HCT116 (cell line): ENCODE data around the gene DPF3.

Source experiments
- EZH2 ChIP-seq: fragments of 200-600 bp; sonication (generic); IDR thresholded peaks from 2 replicates; pipeline ENCODE4 v1.6.1; 2017; ENCODE audit warnings: antibody characterized with exemption, mixed run types
- EZH2phosphoT487 ChIP-seq: fragments of 200-600 bp; IDR thresholded peaks from 2 replicates; pipeline ENCODE4 v1.6.1; 2018; ENCODE audit warnings: antibody characterized with exemption, borderline replicate concordance
- JUND ChIP-seq: IDR thresholded peaks from 2 replicates; pipeline ENCODE4 v1.6.1; 2012
- MAX ChIP-seq: IDR thresholded peaks from 2 replicates; pipeline ENCODE4 v1.6.1; 2012
- POLR2A ChIP-seq: IDR thresholded peaks from 2 replicates; pipeline ENCODE4 v1.7.0; 2011; ENCODE audit warnings: borderline replicate concordance; ENCODE audit not compliant: insufficient read depth, insufficient read length; ENCODE audit errors: extremely low read depth
- POLR2AphosphoS5 ChIP-seq: IDR thresholded peaks from 2 replicates; pipeline ENCODE4 v1.6.1; 2011; ENCODE audit warnings: mild to moderate bottlenecking, low read depth, low read length, moderate library complexity
- REST ChIP-seq: IDR thresholded peaks from 2 replicates; pipeline ENCODE4 v1.6.1; 2012; ENCODE audit warnings: low read depth
- SIN3A ChIP-seq: IDR thresholded peaks from 2 replicates; pipeline ENCODE4 v1.6.1; 2012; ENCODE audit warnings: low read depth
- SP1 ChIP-seq: IDR thresholded peaks from 2 replicates; pipeline ENCODE4 v1.6.1; 2012; ENCODE audit warnings: low read depth
- SRF ChIP-seq: IDR thresholded peaks from 2 replicates; pipeline ENCODE4 v1.6.1; 2012; ENCODE audit warnings: low read depth
- ZNF274 ChIP-seq: fragments of 200-500 bp; sonication (Bioruptor generic); IDR thresholded peaks from 2 replicates; pipeline ENCODE4 v1.6.1; 2014; ENCODE audit warnings: mild to moderate bottlenecking, low read depth, low read length, inconsistent platforms
- TF ChIP-seq, protein P1 (sequence below), 3 experiments: fragments of 200-600 bp in 1 of 3; sonication (generic) in 1 of 3; IDR thresholded peaks in 2 of 3; conservative IDR thresholded peaks in 1 of 3; 2 replicates each; pipeline ENCODE4 v1.5.1; 2012 to 2017; ENCODE audit warnings: low read depth in 2 of 3, low read length in 2 of 3, antibody characterized with exemption in 1 of 3, borderline replicate concordance in 1 of 3, control low read depth in 1 of 3, mild to moderate bottlenecking in 1 of 3, mixed read lengths in 1 of 3, mixed run types in 1 of 3, moderate library complexity in 1 of 3; ENCODE audit not compliant: insufficient read depth in 1 of 3
- TF ChIP-seq, protein P2 (sequence below): IDR thresholded peaks from 2 replicates; pipeline ENCODE4 v1.6.1; 2012

DNA sequence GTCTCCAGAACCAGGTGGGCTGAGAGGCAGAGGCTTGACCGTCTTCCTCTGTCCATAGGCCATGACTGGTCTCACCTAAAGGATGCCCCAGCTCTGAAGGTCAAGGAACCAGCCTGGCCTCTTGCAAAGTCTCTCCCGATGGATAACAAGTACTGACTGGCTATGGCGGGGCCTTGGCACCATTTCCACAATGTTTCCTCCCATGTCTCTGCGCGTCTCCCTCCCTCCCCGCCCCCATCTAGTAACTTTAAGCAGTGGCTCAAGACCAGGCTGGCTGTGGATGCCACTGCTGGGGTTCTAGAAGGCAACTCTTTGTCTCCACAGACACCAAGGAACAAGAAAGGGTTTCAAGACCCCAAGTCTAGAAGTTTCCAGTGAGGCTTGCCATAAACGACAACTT is 275.5 kb downstream of the DPF3 start:
- no peak for TF ChIP-seq ZNF274
- TF ChIP-seq, protein P1, sequence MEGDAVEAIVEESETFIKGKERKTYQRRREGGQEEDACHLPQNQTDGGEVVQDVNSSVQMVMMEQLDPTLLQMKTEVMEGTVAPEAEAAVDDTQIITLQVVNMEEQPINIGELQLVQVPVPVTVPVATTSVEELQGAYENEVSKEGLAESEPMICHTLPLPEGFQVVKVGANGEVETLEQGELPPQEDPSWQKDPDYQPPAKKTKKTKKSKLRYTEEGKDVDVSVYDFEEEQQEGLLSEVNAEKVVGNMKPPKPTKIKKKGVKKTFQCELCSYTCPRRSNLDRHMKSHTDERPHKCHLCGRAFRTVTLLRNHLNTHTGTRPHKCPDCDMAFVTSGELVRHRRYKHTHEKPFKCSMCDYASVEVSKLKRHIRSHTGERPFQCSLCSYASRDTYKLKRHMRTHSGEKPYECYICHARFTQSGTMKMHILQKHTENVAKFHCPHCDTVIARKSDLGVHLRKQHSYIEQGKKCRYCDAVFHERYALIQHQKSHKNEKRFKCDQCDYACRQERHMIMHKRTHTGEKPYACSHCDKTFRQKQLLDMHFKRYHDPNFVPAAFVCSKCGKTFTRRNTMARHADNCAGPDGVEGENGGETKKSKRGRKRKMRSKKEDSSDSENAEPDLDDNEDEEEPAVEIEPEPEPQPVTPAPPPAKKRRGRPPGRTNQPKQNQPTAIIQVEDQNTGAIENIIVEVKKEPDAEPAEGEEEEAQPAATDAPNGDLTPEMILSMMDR (IDR thresholded peaks at IDR 0.05 in 2 of 3, conservative IDR thresholded peaks at IDR 0.05 in 1 of 3; ENCODE audit: borderline replicate concordance in 1 of 3, insufficient read depth in 1 of 3, low read depth in 2 of 3, low read length in 2 of 3) = no peak
- no peak for TF ChIP-seq EZH2
- TF ChIP-seq MAX = no peak
- no peak for TF ChIP-seq REST
- TF ChIP-seq, protein P2, sequence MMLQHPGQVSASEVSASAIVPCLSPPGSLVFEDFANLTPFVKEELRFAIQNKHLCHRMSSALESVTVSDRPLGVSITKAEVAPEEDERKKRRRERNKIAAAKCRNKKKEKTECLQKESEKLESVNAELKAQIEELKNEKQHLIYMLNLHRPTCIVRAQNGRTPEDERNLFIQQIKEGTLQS = no peak
- no peak for TF ChIP-seq JUND
- no peak for TF ChIP-seq EZH2phosphoT487
- no peak for TF ChIP-seq SP1
- no peak for TF ChIP-seq POLR2A
- TF ChIP-seq SRF = no peak
- no peak for TF ChIP-seq POLR2AphosphoS5
- no peak for TF ChIP-seq SIN3A
